ACHN (cell line): ENCODE results near the gene SLC10A7.

Experiments used
- DNase-seq: peaks from one replicate; pipeline ENCODE4 v3.0.0-alpha.2; 2015
- in situ Hi-C: cut with HindIII; loops from 2 replicates; pipeline ENCODE4 v1.10.0; 2017; ENCODE audit warnings: low sequenced_read_pairs, low pct_ligation_motif_present, low pct_unique_long_range_greater_than_20kb

The SLC10A7 gene

DNA sequence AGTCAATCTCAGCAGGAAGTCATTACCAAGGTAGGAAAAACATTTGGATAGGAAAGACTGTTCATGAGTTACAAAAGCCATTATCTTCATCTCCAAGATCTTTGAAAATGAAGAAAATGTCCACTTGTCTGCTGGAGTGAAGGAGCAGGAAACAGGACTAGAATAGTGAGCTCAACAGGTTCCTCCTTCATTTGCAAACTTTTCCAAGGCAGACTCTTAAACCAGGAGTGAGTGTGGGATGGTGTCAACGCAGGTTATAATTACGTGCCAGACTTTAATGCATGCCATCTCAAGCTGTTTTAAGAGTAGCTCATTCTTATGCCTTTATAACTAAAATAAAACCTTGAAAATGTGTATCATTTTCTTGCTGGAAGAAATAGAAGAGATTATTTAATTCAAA lies 310.9 kb downstream of the SLC10A7 start:
- DNase-seq, result no peak
- in situ Hi-C loops, result no loop called here

DNA sequence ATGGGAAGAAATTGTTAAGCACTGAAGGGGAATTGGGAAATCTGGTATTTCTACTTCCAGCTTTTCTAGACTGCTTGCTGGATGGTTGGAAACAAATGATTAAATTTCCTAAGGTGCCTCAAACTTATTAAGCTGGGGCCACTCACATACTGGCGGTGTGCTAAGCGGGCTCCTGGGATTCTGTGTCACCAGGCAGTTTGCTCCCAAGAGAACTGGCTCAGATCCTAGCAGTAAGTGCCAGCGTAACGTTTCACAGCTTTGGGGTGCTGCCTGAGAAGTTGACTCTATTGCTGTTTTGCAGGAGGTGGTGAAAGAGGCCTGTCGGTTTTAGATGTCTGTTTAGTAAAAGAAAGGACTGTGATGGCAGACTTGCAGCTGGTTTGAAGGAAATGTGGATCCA lies 314.3 kb downstream of the SLC10A7 start:
- no peak for DNase-seq
- in situ Hi-C loops, result no loop called here
